PC-9 (cell line): ENCODE measurements around the gene VTA1.

Experiments used
- CTCF ChIP-seq: fragments of 200-600 bp; sonication (generic); conservative IDR thresholded peaks from 2 replicates; pipeline ENCODE4 v1.6.1; 2017; ENCODE audit warnings: mixed run types, antibody characterized with exemption, mild to moderate bottlenecking, moderate library complexity
- EZH2 ChIP-seq: fragments of 200-600 bp; sonication (generic); IDR thresholded peaks from 2 replicates; pipeline ENCODE4 v1.8.0; 2017; ENCODE audit warnings: antibody characterized with exemption, low read depth

DNA sequence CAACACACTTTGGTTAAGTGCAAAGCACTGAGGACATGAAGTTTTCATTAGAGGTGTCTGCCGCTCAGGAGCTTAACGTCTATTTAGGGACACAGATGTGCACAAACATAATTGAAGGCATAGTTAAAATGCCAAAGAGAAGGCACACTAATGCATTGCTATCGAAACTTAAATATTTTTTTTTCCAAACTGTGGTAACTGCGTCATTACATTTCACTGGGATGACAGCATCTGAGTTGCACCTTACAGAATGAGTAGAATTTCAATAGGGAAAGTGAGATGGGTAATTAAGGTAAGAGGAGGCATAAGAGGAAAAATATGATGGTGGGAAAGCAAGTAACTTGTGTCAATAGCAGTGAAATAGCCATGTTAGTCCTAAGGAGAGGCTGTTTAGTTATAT is 79.7 kb downstream of the VTA1 start:
- no peak for TF ChIP-seq CTCF
- no peak for TF ChIP-seq EZH2
